Neural progenitor cell (in vitro differentiated cells): ENCODE data around the gene CLEC17A.

Experiments
- EZH2 ChIP-seq: fragments of 200-600 bp; sonication (generic); IDR thresholded peaks from 2 replicates; pipeline ENCODE4 v1.6.1; 2017; ENCODE audit warnings: antibody characterized with exemption, mild to moderate bottlenecking, moderate library complexity
- EZH2phosphoT487 ChIP-seq: fragments of 200-600 bp; sonication (generic); IDR thresholded peaks from 2 replicates; pipeline ENCODE4 v1.6.1; 2017; ENCODE audit warnings: antibody characterized with exemption
- TF ChIP-seq, protein P1 (sequence below): fragments of 200-600 bp; sonication (generic); IDR thresholded peaks from 2 replicates; pipeline ENCODE4 v1.5.1; 2017; ENCODE audit warnings: antibody characterized with exemption, mild to moderate bottlenecking

GRCh38 chr19:14566712-14567077 lies 16.2 kb upstream of the CLEC17A start:
- TF ChIP-seq, protein P1, sequence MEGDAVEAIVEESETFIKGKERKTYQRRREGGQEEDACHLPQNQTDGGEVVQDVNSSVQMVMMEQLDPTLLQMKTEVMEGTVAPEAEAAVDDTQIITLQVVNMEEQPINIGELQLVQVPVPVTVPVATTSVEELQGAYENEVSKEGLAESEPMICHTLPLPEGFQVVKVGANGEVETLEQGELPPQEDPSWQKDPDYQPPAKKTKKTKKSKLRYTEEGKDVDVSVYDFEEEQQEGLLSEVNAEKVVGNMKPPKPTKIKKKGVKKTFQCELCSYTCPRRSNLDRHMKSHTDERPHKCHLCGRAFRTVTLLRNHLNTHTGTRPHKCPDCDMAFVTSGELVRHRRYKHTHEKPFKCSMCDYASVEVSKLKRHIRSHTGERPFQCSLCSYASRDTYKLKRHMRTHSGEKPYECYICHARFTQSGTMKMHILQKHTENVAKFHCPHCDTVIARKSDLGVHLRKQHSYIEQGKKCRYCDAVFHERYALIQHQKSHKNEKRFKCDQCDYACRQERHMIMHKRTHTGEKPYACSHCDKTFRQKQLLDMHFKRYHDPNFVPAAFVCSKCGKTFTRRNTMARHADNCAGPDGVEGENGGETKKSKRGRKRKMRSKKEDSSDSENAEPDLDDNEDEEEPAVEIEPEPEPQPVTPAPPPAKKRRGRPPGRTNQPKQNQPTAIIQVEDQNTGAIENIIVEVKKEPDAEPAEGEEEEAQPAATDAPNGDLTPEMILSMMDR: no peak
- no peak for TF ChIP-seq EZH2
- TF ChIP-seq EZH2phosphoT487: no peak
